ENCODE results near the gene MIER3. TPM values are rescaled to one million over a fixed set of nuclear protein-coding genes. Genes with fewer than 3 reads are reported as not detected.
"Not testable (repeated sequence)": the region's sequence is repeated elsewhere in the genome, so short reads cannot be mapped to it uniquely, and the experiment has no call there.

MIER3 gene
- total RNA-seq, 2 experiments from 2014 or later, result 24.5 to 26.0 TPM

DNA sequence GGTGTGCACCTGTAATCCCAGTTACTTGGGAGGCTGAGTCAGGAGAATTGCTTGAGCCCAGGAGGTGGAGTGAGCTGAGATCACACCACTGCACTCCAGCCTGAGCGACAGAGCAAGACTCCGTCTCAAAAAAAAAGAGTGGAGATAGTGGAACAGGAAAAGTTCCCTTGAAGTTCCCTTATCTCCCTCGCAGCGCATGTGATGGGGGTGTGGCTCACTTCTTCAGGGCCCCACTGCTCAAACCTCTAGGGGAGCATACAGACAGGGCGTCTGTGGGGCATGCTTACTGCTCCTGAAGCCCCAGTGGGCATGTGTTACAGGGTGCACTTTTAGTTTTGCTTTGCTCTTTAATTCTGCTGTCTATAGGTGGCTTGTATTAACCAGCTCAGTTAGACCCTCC is 27.6 kb upstream of the MIER3 start:
- POLR2A ChIA-PET; H3K27me3 Mint-ChIP-seq; H3K27ac Mint-ChIP-seq; H3K36me3 Mint-ChIP-seq (ENCODE audit: low read depth); DNase-seq; H3K9me3 Mint-ChIP-seq; H3K4me3 Mint-ChIP-seq: not testable (repeated sequence)
- CTCF ChIA-PET, result interaction anchor here (0.6 kb wide), 1 partner anchor 23 kb away, joined by 3 read pairs; no protein-coding TSS in a partner anchor
- H3K4me1 Mint-ChIP-seq, result peaks cover 15% of the 10 kb centered on the region

DNA sequence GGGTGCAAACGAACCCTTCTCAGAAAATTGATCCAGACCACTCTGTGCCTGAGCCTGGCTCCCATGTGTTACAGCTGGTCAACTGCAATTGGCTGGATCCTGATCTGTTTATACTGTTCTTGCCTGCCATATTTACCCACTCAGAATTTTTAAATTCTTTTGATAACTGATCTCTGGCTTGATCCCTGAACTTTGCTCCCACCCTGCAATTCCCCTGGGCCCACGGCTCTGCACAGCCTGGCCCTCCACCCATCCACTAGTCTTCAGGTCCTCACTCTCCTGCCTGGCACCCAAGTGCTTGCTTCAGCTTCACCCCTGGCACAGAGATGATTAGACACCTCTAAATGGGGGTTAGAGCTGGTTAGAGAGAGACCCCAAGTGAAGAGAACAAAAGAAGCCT is 25.9 kb upstream of the MIER3 start:
- Mint-ChIP-seq H3K27me3 (peaks cover 6% of the 10 kb centered on the region), H3K4me1 (no peaks in the 10 kb centered on the region), H3K27ac (no peak overlapping the region), H3K36me3 (ENCODE audit: low read depth) (no peaks in the 10 kb centered on the region), H3K9me3 (peaks cover 3% of the 10 kb centered on the region), H3K4me3 (no peak overlapping the region)
- POLR2A ChIA-PET, result no interaction called here
- CTCF ChIA-PET, result no interaction called here
- no peak for DNase-seq

DNA sequence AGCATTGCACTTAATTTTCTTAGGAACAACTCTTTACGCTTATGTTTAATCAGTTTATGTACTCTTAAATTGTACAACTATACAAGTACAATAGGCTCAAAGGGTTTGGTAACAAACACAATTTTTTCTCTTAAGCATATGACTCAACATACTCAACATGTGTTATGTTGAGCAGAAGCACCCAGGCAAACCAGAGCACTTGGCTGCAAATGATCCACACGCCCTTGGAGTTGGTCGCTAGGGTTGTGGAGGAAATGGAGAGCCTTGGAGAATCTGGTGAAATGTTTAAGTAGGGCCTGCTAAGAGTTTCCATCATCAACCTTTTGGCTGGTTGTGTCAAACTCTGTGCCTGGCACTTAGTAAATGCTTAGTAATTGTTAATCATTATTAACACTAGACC is 25.1 kb upstream of the MIER3 start:
- H3K36me3 Mint-ChIP-seq (ENCODE audit: low read depth), result no peaks in the 10 kb centered on the region
- H3K4me3 Mint-ChIP-seq, result no peak overlapping the region
- CTCF ChIA-PET, result no interaction called here
- DNase-seq, result no peak
- no peaks in the 10 kb centered on the region for H3K4me1 Mint-ChIP-seq
- H3K27me3 Mint-ChIP-seq, result peaks cover 10% of the 10 kb centered on the region
- POLR2A ChIA-PET, result no interaction called here
- peaks cover 3% of the 10 kb centered on the region for H3K9me3 Mint-ChIP-seq
- H3K27ac Mint-ChIP-seq, result no peak overlapping the region

DNA sequence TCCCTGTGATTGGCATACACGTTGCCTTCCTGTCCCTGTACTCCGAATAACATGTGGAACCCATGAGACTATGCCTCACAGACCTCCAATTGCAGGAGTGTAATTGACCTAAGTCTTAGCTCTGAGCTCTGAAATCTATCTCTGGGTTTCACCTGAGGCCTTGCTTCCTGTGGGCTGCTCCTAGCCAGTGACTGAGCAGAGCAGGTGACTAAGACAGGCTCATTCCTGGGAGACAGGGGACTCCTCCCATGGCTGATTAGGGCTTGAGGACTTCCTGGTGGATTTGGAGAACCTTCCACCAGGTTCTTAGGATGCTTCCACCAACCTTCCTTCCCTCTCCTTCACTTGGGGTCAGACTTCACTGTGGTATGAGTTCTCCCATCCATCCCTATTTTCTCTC is 22.3 kb upstream of the MIER3 start:
- Mint-ChIP-seq H3K4me1 (no peaks in the 10 kb centered on the region), H3K27ac (no peak overlapping the region), H3K4me3 (no peak overlapping the region), H3K27me3 (peaks cover 11% of the 10 kb centered on the region), H3K36me3 (ENCODE audit: low read depth) (no peaks in the 10 kb centered on the region), H3K9me3 (no peaks in the 10 kb centered on the region)
- no peak for DNase-seq
- POLR2A ChIA-PET, result no interaction called here
- CTCF ChIA-PET, result no interaction called here

DNA sequence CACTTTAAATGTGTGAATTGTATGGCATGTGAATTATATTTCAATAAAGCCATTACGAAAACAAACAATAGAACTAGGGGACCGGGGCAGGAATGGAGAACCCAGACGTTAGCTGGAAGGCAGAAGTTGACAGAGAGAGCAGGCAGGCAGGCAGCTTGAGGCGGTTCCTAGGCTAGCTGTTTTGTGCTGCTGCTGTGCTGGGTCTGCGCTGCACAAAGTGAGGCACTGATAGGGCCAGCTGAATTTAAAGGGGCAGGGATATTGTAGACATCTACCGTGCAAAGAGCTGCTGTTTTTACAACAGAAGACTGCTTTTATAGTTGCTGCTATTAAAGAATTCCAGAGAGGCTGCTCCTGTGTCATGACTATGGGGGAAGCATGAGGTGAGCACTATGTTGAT is 21.6 kb upstream of the MIER3 start:
- CTCF ChIA-PET, result no interaction called here

DNA sequence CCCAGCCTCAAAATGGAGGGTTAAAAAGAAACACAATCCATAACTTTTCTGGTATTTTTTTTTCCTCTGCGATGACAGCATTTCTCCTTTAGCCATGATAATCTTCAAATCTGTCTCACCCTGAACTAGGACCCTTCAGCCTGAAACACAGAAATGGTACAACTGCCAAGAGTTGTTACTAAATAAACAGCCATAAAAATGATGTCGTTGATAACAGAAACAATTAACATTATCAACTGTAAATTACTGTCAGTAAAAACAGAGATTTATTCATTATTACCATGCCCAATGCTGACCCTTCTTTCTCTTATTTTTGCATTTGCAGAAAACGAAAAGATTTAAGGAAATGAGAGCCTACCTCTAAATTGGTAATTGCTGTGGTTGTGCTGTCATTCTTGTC is 19.4 kb upstream of the MIER3 start:
- Mint-ChIP-seq H3K27ac (no peak overlapping the region), H3K4me3 (no peak overlapping the region), H3K27me3 (peaks cover 20% of the 10 kb centered on the region), H3K4me1 (no peaks in the 10 kb centered on the region), H3K9me3 (no peaks in the 10 kb centered on the region), H3K36me3 (ENCODE audit: low read depth) (no peaks in the 10 kb centered on the region)
- ChIA-PET CTCF (no interaction called here), POLR2A (no interaction called here)
- no peak for DNase-seq

More for the DNA sequence above, 21.6 kb upstream of the MIER3 start:
- H3K4me1 Mint-ChIP-seq, result no peaks in the 10 kb centered on the region
- H3K4me3 Mint-ChIP-seq, result no peak overlapping the region
- H3K27ac Mint-ChIP-seq, result no peak overlapping the region
- no peak for DNase-seq
- POLR2A ChIA-PET, result no interaction called here
- peaks cover 11% of the 10 kb centered on the region for H3K27me3 Mint-ChIP-seq
- H3K36me3 Mint-ChIP-seq (ENCODE audit: low read depth), result no peaks in the 10 kb centered on the region
- no peaks in the 10 kb centered on the region for H3K9me3 Mint-ChIP-seq

DNA sequence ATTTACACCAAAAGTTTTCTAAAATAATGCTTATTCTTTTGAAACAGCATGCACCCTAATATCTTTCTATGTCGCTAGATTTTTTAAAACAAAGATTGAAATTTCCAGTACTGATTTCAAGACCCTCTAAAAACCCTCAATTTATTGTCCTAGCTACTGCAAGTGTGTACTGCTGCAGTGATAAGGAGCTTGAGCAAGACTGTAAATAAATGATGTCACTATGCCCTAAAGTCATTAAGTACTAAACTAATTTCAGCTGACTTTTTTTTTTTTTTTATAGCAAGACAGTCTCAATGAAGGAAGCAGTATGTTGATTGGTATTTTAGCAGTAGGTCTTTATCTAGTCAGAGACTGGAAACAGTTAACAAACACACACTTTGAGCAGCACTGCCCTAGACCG is 12.2 kb upstream of the MIER3 start:
- CTCF ChIA-PET, result no interaction called here
- H3K27ac Mint-ChIP-seq, result no peak overlapping the region
- DNase-seq, result no peak
- H3K4me1 Mint-ChIP-seq, result no peaks in the 10 kb centered on the region
- POLR2A ChIA-PET, result no interaction called here
- H3K9me3 Mint-ChIP-seq, result no peaks in the 10 kb centered on the region
- H3K36me3 Mint-ChIP-seq (ENCODE audit: low read depth), result no peaks in the 10 kb centered on the region
- peaks cover 50% of the 10 kb centered on the region for H3K27me3 Mint-ChIP-seq
- no peak overlapping the region for H3K4me3 Mint-ChIP-seq

DNA sequence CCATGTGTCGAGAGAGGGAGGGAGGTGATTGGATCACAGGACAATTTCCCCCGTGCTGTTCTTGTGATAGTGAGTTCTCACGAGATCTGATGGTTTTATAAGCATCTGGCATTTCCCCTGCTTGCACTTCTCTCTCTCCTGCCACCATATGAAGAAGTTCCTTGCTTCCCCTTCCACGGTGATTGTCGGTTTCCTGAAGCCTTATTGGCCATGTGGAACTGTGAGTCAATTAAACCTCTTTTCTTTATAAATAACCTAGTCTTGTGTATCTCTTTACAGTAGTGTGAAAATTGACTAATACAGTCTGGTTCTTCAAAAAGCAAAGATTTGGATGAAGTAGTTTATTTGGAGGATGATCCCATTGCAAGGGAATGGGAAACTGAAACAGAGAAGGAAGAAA is 11.3 kb upstream of the MIER3 start:
- DNase-seq, result no peak
- H3K4me3 Mint-ChIP-seq, result no peak overlapping the region
- no peaks in the 10 kb centered on the region for H3K4me1 Mint-ChIP-seq
- peaks cover 58% of the 10 kb centered on the region for H3K27me3 Mint-ChIP-seq
- H3K27ac Mint-ChIP-seq, result no peak overlapping the region
- ChIA-PET CTCF (no interaction called here), POLR2A (no interaction called here)
- no peaks in the 10 kb centered on the region for H3K9me3 Mint-ChIP-seq
- no peaks in the 10 kb centered on the region for H3K36me3 Mint-ChIP-seq (ENCODE audit: low read depth)

DNA sequence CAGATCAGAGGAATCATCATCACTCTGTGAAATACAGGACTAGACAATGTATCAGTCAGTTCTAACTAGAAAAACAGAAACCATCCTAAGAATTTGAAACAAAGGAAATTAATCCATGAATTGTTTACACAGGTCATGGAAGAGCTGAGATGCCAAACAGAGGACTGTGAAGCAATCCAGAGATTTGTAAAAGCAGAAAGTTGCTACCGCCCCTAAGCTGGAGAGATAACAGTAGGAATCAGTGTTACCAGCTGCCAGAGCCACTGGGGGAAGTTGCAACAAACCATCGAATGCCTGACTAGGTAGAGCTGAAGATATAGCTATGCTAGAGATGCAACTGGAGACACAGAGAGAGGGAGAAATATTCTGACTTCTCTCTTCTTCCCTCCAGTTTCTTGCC is 10.4 kb upstream of the MIER3 start:
- Mint-ChIP-seq H3K27ac (no peak overlapping the region), H3K4me3 (no peak overlapping the region), H3K36me3 (ENCODE audit: low read depth) (no peaks in the 10 kb centered on the region), H3K9me3 (no peaks in the 10 kb centered on the region), H3K4me1 (no peaks in the 10 kb centered on the region), H3K27me3 (peaks cover 61% of the 10 kb centered on the region)
- DNase-seq, result no peak
- ChIA-PET POLR2A (interaction anchor here (1.0 kb wide), 1 partner anchor 11 kb away, joined by 3 read pairs; no protein-coding TSS in a partner anchor), CTCF (interaction anchor here (0.6 kb wide), 1 partner anchor 175 kb away, joined by 3 read pairs; no protein-coding TSS in a partner anchor)

DNA sequence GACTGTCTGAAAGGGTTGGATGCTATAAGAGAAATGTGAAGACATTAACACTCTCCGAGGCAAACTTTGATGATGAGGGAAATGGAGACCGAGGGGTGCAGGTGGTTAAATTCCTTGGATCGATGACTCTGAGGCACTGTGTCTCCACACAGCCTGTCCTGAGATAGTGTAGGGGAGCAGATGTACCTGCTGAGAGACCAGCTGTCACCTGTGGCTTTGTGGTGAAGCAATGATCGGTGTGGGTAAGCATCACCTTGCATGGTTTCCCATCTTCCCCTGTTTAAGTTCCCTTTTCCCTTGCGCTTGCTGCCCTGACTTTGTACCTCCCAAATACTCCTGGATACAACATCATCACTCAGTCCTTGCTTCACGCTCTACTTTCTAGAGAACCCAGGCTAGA is 9.8 kb upstream of the MIER3 start:
- H3K4me1 Mint-ChIP-seq, result no peaks in the 10 kb centered on the region
- ChIA-PET CTCF (no interaction called here), POLR2A (interaction anchor here (1.0 kb wide), 1 partner anchor 11 kb away, joined by 3 read pairs; no protein-coding TSS in a partner anchor)
- peaks cover 59% of the 10 kb centered on the region for H3K27me3 Mint-ChIP-seq
- H3K36me3 Mint-ChIP-seq (ENCODE audit: low read depth), result no peaks in the 10 kb centered on the region
- no peaks in the 10 kb centered on the region for H3K9me3 Mint-ChIP-seq
- DNase-seq, result no peak
- H3K27ac Mint-ChIP-seq, result no peak overlapping the region
- H3K4me3 Mint-ChIP-seq, result no peak overlapping the region

DNA sequence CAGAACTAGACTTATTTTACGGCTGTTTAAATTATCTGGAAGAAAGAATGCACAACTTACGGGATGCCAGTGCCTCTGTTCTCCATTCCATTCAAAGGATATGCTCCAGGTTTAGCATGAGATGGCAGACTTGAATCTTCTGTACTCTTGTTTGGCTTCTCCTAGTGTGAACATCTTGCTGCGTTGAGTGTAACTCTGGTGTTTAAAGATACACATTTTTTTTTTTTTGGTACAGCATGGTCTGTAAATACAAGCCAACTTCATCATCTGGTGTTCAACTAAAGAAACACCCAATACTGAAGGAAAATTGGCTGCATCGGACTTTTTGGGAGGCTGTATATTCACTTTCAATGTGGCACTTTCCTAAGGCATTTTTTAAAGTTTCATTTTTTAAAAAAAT is 7.4 kb upstream of the MIER3 start:
- Mint-ChIP-seq H3K4me3 (no peak overlapping the region), H3K4me1 (no peaks in the 10 kb centered on the region), H3K9me3 (no peaks in the 10 kb centered on the region), H3K27ac (no peak overlapping the region), H3K27me3 (peaks cover 67% of the 10 kb centered on the region), H3K36me3 (ENCODE audit: low read depth) (no peaks in the 10 kb centered on the region)
- DNase-seq, result no peak
- ChIA-PET CTCF (no interaction called here), POLR2A (no interaction called here)

DNA sequence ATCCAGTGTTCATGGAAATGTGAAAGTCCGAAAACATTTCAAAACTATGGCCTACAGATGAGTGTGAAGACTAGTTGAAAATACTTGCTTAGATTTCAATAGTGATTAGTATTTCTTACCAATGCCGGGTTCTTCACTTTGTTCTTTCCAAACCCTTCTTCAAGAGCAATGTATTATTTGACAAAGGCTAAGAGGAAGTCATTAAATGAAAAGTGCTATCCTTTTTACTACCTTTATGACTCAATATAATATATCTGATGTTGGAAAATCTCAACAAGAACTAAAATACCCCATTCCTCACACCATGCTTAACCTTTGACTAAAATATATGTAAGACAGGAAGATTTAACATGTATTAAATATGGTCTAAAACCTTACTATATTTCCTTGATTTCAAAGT is 6.7 kb upstream of the MIER3 start:
- no peak for DNase-seq
- Mint-ChIP-seq H3K4me3 (no peak overlapping the region), H3K27me3 (peaks cover 70% of the 10 kb centered on the region), H3K9me3 (no peaks in the 10 kb centered on the region), H3K4me1 (no peaks in the 10 kb centered on the region), H3K27ac (no peak overlapping the region), H3K36me3 (ENCODE audit: low read depth) (no peaks in the 10 kb centered on the region)
- POLR2A ChIA-PET, result no interaction called here
- CTCF ChIA-PET, result no interaction called here

DNA sequence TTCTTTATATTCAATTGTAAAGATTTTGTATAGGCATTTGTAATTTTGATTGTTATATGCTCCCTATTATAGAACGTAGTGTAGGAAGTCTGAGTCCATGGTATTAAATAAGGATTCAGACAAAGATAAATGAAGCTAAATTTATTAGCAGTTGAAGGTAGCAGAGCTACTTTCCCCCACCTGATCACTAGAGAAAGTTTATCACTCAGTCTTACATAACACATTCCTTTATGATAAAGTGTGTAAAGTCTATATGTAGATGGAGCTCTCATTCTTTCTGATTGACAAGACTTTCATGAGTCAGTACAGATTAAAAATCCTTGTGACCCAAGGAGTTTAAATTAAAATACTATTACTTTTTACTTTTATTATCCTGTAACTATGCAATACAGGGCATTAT is 2.3 kb upstream of the MIER3 start:
- ChIA-PET CTCF (interaction anchor here (2.4 kb wide), 1 partner anchor 184 kb away, joined by 7 read pairs; no protein-coding TSS in a partner anchor), POLR2A (no interaction called here)
- Mint-ChIP-seq H3K9me3 (no peaks in the 10 kb centered on the region), H3K27ac (no peak overlapping the region), H3K4me1 (peaks cover 21% of the 10 kb centered on the region), H3K36me3 (ENCODE audit: low read depth) (peaks cover 3% of the 10 kb centered on the region), H3K4me3 (no peak overlapping the region), H3K27me3 (peaks cover 47% of the 10 kb centered on the region)
- DNase-seq, result no peak

DNA sequence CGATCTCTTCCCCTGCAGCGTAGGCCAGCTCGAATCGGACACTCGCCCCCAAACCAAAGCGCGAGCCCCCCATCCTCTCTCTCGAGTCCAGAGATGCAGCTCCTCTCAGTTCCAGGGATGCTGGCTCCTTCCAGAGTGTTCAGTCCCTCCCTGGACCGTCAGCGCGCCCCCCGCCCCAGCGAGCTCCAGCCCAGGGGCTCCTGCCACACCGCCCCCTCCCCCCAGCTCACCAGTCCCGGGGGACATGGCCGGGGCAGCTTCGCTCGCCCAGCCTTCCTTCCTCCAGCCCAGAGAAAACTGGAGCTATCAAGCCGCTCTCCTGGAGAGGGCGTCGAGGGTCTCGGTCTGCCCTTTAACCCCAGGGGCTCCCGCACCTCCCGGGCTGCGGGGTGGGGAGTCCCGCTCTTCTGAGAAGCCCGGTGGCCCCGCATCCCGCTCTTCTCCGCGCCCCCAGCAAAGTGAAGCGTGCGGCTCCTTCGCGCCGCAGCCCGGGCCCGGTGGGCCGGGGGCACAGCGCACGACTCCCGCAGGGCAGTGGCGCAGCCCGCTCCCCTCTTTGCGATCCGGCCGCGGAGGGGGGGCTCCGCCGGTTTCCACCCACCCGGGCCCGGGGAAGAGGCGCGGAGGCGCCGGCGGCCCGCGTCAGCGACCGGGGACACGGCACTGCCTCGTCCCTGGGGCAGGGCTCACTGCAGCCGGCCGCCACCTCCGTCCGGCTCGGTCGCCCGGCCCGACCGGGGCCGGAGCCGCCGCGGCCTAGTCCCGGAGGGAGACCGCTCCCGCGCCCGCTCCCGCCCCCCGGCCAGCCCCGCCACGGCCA is 587 bp downstream of the MIER3 start:
- Mint-ChIP-seq H3K4me1 (peaks cover 22% of the 10 kb centered on the region), H3K9me3 (no peaks in the 10 kb centered on the region), H3K4me3 (peak overlapping the region; percentile 91), H3K27me3 (peaks cover 31% of the 10 kb centered on the region), H3K27ac (peak overlapping the region; percentile 77), H3K36me3 (ENCODE audit: low read depth) (peaks cover 9% of the 10 kb centered on the region)
- POLR2A ChIA-PET, result interaction anchor here (0.7 to 2.8 kb wide), 8 partner anchors 11 to 225 kb away, joined by 3 to 30 read pairs (median 4); partner anchors contain the start of genes GPBP1 and SETD9
- peak; percentile 20 for DNase-seq
- CTCF ChIA-PET, result interaction anchor here (0.8 to 3.8 kb wide), 4 partner anchors 41 to 222 kb away, joined by 3 to 20 read pairs (median 6); partner anchors contain the start of gene SETD9
